Right hindlimb (tissue), 1 donor: ENCODE measurements around the gene FOXS1.

Experiments
- DNase-seq: peaks from one replicate; pipeline ENCODE4 v3.0.0-alpha.2; 2018

FOXS1 gene

DNA sequence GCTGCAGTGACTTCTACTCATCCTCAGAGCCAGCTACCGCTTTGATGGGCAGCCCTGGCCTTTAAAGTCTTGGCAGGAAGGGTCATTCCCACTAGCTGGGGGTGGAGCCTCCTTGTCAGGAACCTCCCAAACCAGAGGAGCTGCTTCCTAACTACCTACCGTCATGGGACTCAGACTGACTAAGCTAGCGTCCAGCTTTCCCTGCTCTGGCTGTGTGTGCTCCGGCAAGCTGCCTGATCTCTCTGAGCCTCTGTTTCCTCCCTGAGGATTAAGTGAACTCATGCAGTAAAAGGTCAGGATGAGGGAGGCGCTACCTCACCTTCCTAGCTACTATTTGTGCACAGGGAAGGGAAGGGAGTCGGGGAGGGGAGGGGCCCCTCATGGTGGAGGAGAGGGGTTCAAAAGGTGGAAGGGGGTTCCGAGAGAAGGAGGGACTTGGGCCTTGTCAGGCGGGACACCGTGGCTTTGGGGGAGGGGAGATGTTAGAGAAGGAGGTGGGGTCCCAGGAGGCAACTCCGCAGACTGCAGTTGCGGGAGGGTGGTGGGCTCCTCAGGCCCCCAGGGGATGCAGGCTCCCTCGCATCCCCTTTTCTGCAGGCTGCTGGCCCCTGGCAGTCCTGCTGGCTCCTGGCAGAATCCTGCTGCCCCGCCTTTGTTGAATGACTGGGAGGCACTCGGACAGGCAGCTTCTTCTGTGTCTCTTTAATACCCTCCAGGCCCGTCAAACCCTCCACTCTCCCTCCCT, 15.2 kb upstream of the FOXS1 start:
- DNase-seq: no peak

DNA sequence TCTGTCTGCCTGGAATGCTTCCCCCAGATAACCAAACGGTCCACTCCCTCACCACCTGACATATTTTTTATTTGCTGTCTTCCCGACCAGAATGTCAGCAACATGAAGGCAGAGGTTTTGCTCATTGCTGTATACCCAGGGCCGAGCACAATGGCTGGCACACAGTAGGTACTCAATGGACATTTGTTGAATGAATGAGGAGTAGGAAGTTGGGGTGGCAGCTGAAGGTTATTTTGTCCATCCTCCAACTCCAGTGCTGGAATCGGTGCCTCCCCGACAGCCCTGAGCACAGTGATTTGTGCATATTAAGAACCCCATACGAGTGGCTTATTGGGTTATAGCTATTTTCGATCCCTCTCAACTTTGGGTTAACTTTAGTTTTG, 14.6 kb upstream of the FOXS1 start:
- DNase-seq: no peak

DNA sequence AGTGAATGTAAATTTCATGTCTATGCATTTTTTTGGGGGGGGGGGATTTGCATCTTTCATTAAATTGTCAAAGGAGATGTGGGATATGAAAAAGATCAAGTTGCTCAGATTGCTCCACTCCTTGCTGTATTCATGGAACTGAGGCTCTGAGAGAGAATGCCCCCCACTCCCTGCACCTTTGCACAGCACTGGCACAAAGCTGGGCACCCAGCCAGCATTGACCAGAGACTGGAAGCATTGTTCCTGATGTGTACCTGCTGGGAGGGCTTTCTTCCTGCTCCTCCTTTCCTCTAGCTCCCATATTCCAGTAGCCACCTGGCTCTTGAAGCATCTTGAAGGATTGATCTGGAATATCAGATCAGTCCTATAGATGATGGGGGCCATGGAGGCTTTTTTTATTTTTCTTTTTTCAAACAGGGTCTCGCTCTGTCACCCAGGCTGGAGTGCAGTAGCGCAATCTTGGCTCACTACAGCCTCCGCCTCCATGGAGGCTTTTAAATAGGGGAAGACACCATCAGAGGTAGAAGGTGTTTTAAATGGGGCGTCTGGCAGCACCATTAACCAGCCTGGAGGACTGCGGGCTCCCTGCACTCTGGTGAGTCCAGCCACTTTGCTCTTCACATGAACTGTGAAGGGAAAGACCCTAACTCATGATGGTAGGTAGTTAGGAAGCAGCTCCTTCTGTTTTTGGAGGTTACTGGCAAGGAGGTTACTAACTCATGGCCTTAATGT, 14.0 kb upstream of the FOXS1 start:
- DNase-seq: no peak

DNA sequence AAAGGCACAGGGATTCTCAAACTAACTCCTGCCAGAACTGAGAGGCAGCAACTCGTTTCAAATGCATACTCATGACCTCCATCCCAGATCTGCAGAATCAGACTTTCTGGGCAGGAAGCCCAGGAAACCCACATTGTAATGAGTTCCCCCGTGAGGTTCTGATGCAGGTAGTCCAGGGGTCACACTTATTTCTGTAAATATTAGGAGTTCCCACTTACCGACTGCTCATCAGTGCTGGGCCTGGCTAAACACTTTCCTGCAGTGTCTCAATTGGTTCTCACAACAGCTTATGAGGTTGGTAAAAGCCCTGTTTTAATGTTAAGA, 13.3 kb upstream of the FOXS1 start:
- peak; percentile 61 for DNase-seq

DNA sequence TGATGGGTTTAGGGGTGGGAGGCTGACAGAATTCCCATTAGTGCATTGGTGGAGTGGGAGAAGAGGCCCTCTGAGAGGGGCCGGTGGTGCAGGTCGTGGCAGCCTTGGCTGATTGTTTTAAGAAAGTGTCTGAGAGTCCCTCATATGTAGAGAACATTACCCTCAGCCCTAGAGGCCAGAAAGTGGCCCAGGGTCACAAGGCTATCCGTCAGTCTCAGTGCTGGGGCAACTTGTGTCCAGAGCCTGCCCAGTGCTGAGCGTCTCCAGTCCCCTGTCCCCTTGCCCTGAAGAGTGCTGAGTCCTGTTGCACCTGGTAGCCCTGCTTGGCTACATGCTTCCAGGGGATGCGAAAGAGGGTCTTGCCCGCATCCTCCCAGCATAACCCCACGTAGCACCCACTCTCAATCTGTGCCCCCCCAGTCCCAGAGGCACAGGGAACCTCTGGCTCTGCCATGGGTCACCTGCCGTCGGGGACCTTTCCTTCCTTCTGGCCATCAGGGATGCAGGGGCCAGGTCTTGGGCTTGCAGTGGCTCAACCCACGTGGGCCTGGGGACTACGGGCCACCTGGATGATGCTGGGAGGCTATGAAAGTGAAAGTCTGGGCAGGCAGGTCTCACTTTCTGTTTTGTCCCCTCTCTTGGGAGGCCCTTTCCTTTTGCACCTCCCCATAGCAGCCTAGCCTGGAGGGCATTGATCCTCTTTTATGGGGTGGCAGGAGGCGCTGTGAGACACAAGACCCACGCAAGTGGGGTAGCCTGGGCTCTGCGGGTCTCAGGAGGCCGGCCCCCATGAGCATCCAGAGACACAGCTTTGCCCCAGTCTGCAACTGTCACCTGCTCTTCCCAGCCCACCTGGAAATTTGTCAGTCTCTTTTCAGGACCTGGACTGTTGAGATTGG, 12.7 kb upstream of the FOXS1 start:
- DNase-seq: no peak

DNA sequence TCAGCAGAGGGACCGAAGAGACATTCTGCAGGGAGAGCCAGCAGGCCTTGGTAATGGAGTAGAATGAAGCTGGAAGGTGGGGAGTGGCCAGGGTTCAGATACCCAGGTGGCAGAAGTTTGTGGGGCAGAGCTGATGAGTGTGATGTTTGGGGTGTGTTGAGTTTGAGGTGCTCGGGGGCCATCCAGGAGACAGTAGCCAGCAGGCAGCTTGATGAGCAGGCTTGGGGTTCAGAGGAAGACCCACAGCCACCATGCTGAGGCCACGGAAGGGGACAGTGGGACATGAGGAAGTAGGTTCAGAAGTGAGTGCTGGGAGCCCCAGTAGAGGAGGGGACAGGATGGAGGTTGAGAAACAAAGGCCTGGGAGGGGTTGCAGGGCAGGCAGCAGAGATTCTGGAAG, 11.1 kb upstream of the FOXS1 start:
- DNase-seq: no peak

DNA sequence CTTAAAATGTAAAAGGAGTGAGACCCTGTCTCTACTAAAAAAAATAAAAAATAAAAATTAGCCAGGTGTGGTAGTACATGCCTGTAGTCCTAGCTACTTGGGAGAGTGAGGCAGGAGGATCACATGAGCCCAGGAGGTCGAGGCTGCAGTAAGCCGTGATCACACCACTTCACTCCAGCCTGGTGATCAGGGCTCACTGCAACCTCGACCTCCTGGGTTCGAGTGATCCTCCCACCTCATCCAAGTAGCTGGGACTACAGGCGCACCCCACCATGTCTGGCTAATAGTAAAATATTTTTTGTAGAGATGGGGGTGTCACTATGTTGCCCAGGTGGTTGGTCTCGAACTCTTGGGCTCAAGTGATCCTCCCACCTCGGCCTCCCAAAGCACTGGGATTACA, 8.1 kb upstream of the FOXS1 start:
- DNase-seq: no peak

DNA sequence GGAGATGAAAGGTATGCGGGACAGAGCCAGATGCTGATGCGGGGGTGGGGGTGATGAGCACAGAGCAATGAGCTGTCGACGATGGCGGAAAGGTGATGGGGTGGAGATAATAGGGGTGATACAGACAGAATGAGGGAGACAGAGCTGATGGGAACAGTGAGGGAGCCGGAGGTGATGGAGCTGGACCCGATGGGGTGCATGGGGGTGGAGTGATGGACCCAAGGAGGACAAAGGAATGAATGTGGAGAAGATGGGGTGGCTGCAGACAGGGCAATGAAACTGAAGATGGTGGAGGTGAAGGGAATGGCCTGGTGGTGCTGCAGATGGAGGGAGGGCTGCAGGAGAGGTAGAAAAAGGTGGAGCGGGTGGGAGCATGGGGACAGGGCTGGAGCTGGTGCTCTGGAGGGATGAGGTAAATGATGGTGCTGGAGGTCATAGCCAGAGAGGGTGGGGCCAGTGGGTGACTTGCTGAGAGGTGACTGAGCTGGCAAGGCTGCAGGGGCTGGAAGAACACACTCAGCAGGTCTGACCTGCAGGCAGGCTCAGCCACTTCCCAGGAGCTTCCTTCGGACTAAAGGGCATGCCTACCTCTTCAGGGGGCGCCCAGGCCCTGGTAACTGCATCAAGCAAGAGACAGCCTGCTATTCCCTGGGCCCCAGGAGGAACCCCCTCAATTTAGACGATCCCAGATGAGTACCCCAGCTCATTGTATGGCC, 6.0 kb upstream of the FOXS1 start:
- DNase-seq: no peak

DNA sequence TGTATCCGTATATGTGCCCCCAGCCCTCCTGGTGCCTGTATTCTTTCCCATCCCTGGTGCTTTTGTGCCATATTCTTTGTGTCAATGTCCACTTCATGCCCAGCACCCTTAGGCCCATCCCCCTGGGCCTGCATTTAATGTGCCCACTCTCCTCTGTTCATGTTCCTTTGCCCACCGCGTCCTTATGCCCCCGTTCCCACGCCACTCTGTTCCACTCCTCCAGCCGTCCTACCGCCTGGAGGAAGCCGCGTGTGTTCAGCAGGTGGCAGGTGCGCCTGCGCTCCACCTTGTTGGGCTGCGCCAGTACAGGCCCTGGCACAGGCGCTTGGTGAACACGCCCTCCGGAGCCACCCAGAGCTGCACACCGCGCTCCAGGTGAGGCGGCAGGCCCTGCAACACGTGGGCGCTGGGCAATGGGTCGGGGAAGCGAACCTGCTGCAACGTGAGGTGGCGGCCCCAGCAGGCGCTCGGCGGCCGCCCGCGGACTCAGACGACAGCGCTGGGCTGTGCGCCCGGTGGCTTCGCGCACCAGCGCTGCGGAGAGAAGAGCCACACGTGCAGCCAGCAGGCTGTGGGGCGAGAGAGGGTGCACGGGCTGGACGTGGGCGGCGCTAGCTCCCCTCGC, 4.0 kb upstream of the FOXS1 start:
- no peak for DNase-seq

DNA sequence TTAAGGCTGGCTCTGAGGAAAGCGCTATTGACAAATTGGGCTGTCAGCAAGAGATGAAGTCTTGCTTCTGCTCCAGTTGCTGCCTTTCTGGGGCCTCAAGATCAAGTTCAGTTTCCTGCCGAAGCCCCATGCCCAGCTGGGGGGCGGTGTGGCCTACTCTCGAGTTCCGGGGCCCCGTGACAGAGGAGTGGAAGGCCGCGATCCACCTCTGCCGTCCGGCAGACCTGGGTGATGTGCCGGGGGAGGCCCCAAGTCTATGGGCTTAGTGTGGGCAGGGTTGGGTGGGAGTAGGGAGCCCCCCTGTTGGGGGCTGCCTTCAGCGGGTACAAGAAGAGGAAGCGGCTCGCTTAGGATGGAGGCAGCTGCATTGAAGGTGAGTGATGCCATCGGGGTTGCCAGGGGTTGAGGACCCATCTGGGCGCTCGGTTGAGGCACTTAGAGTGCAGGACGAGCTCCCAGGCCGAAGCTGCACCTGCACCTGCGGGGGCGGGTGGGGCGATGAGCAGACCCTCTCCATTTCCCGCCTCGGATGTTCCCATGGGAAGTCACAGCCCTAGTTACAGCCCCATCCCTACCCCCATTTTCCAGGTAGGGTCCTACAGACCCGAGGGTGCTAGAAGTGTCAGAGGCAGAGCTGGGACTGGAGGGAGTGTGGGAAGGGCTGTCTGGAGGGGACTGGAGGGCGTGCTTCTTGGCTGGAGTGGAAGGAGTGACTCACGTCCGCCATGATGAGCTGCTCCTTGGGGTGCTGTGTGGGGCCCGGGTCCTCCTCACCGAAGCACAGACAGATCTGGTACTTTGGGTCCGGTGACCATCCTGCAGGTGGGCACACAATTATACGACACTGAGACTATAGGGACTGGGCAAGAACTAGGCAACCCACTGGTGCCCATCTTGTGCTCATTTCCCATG, 2.9 kb upstream of the FOXS1 start:
- DNase-seq: no peak

DNA sequence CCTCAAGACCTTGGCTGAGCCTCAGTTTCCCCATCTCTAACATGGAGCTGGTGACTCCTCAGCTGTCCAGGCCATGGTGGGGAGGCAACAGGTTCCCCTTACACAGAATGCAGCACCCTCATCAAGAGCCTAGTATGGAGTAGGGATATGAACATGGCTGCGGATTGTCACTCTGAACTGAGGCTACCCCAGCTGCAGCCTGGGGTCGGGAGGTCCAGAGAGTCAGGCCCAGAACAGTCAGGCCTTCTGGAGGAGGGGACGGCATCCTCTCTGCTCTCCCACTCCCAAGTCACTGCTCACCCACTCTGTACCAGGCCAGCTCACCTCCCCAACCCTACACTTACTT, 1.4 kb upstream of the FOXS1 start:
- DNase-seq: no peak

DNA sequence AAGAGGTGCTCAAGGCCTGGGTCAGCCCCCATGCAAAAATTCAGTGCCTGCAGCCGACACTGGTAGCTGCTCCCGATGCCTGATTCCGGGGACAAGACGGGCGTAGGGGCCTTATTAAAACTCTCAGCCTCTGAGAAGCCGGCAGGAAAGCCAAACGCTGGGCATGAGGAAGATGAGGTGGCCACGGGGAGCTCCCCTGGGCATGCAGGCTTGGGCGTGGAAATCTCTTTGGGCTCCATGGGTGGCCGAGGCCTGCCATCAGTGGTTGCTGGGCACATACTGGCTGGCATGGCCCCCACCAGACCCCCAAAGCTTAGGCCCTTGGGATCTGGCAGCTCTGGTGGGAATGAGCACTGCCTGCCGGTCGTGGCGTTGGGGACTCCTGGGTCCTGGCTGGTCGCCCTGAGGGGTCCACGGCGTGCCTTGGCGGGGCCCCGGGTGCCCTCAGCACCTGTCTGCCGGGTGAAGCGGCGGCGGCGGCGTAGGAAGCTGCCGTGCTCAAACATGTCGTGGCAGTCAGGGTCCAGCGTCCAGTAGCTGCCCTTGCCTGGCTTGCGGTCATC, 586 bp downstream of the FOXS1 start:
- DNase-seq: no peak

DNA sequence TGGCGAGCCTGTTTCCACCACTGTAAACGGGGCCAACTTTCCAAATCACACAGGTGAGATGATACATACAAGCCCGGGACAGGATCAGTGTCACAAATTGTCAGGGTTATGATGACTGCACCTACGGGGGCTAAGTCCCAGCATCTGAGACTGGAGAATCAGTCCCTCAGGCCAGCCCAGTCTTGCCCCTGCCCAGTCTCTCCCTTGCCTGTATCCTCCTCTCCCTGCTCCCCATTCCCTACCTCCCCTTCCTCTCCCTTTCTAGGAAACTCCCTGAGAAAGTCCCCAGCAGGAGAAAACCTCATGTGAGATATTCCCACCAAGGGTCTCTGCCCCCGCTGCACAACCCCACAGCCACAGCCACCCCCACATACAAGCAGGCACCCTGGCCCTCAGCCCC, 1.5 kb downstream of the FOXS1 start:
- no peak for DNase-seq

DNA sequence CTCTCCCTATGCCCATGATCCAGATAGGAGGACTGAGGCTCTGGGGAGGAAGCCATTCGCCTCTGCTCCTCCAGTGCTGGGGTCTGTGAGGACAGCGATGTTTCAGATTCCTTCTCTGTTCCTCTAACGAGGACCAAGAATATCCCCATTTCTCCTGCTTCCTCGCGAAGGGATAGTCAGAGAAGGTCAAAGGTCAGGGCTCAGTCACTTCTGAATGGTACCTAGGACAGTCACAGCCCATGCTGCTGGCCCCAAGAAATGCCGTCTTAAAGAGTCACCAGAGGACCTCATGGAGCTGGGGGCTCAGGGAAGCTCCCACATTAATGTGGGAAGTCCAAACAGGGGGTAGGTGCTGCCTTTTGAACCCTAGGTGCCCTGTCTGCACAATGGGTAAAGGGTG, 2.1 kb downstream of the FOXS1 start:
- DNase-seq: no peak

DNA sequence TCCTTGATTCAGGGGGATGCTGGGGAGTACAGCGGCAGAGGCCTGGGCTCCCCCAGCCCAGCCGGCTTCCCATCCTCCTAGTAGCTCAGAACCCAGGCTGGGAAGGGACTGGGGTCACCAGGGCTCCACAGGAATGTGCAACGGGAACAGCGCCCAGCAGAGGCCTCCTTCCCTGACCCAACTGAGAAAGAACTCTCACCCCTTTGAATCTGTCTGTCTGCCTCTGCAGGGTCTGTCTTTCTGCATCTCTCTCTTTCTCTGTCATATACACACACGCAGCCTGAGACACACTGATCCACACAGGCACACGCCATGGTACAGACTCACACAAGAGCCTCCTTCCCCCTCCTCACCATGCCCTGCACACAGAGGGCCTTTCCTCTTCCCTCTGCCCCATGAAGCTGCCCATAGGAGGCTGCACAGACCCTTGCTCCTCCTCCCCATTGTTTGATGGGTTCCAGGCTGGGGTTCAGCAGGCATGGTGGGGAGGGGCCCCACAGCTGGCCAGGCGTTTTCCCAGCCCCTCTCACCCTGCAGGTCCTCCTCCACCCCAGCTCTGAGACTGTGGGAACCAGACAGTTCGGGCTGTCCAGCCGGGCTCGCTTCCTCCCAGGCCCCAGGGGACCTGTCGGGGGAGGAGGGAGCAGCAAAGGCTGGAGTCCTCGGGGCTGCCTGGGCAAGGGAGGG, 2.8 kb downstream of the FOXS1 start:
- DNase-seq: peak; percentile 76

DNA sequence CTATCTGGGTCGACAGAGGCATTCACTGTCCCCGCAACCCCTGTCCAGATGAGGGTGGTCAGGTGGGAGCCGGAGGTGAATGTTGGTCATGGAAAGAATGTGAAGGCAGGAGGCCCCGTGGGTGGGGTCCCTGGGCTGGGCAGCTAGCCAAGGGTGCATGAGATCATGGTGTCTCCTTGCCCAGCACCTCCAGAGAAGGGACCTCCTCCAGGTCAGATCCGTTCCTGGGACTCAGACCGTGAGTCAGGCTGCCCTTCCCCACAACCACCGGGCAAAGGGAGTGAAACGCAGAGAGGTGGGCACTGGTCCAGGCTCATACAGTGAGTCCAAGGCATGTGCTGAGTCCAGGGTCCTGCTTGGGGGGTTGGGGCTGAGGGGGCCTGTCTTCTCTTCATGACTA, 3.5 kb downstream of the FOXS1 start:
- DNase-seq: no peak

DNA sequence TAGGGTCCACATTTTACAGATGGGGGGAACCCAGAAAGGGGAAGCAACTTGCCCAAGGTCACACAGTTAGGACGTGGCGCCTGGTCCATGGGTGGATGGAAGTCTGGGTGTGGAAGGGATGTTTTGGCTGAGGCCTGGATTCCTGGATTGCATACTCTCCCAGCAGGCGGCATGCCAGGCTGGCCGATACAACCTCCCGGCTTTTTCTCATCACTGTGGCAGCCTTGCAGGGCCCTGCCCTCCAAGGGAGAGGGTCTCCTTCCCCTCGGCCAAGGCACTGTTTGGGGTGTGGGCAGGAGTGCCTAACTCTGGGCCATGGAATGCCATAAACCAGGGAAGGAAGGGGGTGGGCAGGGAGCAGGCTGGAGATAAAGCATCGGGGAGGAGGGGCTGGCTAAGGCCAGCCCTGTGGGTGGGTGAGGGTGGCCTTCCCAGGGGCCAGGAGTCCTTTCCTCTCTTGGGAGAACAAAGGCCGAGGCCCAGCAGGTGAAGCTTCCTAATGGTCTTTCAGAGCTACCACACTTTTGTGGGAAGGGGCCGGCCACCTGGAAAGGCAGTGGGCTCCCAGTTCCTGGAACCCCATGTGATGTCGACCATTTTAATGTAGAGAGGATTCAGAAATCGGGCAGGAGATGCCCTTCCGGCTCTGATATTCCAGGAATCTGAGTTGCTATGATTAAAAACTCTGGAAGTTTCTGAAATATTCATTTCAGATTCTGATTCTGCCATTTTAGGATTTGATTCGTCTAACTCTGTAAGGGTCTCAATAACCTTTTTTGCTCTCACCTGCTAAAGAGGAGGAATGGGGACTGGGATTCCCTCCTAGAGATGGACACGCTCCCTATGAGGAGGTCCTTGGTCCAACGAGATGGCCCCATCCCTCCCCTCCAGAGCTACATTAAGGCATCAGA, 4.2 kb downstream of the FOXS1 start:
- no peak for DNase-seq

DNA sequence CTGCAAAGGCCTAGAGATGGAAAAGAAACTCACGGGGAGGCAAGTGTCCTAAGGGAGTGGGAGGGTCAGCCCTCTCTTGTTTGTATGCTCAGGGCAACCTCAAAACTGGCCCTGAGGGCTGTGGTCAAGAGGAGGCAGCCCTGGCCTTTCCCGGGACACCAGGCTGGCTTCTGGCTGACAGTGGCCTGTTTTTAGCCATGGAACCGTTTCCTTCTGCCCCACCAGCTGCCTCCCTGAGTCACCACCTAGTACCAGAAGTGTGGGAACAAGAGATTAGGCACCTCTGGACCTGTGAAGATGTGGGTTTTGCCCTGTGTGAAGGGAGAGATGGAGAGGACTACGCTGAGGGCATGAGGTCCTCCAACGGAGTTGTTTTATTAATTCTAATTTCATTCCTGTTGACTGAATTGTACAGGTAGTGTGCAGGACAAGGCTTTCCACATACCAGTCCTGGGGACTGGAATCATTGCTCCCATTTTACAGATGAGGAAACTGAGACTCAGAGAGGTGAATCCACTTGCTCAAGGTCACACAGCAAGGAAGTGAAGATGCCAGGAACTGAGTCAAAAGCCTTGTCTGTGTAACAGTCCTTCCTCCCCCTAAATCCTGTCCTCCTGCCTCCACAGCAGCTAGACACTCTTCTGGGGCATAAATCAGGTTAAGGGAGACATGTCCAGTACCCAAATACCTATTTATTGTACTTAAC, 5.5 kb downstream of the FOXS1 start:
- no peak for DNase-seq
